ENCODE measurements around the gene TMC3. TPM values are rescaled to one million over a fixed set of nuclear protein-coding genes. Genes with fewer than 3 reads are reported as not detected.
"Not testable (repeated sequence)": the region's sequence is repeated elsewhere in the genome, so short reads cannot be mapped to it uniquely, and the experiment has no call there.

The TMC3 gene
- total and polyA plus RNA-seq, 5 donors, result 0.02 to 0.14 TPM; not detected in 3

- ATAC-seq, result peak in 1 of 2 donors; percentile 85
- Histone ChIP-seq H3K9me3 (ENCODE audit: control insufficient read depth, low read length) (no peaks in the 10 kb centered on the region), H3K4me1 (ENCODE audit: control insufficient read depth, insufficient read depth, low read length) (no peaks in the 10 kb centered on the region), H3K4me3 (ENCODE audit: low read length) (no peak overlapping the region), H3K27ac (ENCODE audit: low read length) (no peak overlapping the region), H3K27me3 (ENCODE audit: control insufficient read depth, insufficient read depth) (no peaks in the 10 kb centered on the region)
- WGBS, result 63% methylated on average over 5 of the region's 5 CpGs
- DNase-seq, result peak in 2 of 3 donors; percentile 34 to 79
- intact Hi-C loops (cut with DNase I), result no loop called here
Observed at GRCh38 chr15:81363718-81364500, 10.1 kb downstream of the TMC3 start.

- ATAC-seq (peak in 1 of 2 donors; percentile 88), DNase-seq (no peak)
- Histone ChIP-seq H3K27me3 (ENCODE audit: control insufficient read depth, insufficient read depth) (no peaks in the 10 kb centered on the region), H3K4me3 (ENCODE audit: low read length) (no peak overlapping the region), H3K9me3 (ENCODE audit: control insufficient read depth, low read length) (no peaks in the 10 kb centered on the region), H3K27ac (ENCODE audit: low read length) (no peak overlapping the region), H3K4me1 (ENCODE audit: control insufficient read depth, insufficient read depth, low read length) (no peaks in the 10 kb centered on the region)
- intact Hi-C loops (cut with DNase I), result no loop called here
- 60% methylated on average over 3 of the region's 3 CpGs for WGBS
Observed at GRCh38 chr15:81363276-81363675, 10.7 kb downstream of the TMC3 start.

- no peak overlapping the region for H3K4me3 ChIP-seq (ENCODE audit: low read length)
- H3K9me3 ChIP-seq (ENCODE audit: control insufficient read depth, low read length), result no peaks in the 10 kb centered on the region
- DNase-seq, result peak in 2 of 3 donors; percentile 10 to 58
- intact Hi-C loops (cut with DNase I), result no loop called here
- H3K27me3 ChIP-seq (ENCODE audit: control insufficient read depth, insufficient read depth), result no peaks in the 10 kb centered on the region
- ATAC-seq, result peak in 1 of 2 donors; percentile 6
- no peak overlapping the region for H3K27ac ChIP-seq (ENCODE audit: low read length)
- 70% methylated on average over 11 of the region's 11 CpGs for WGBS
- H3K4me1 ChIP-seq (ENCODE audit: control insufficient read depth, insufficient read depth, low read length), result no peaks in the 10 kb centered on the region
Observed at GRCh38 chr15:81362790-81363189, 11.2 kb downstream of the TMC3 start.

GRCh38 chr15:81361891-81362290 is 12.1 kb downstream of the TMC3 start:
- Histone ChIP-seq H3K4me3 (ENCODE audit: low read length) (no peak overlapping the region), H3K9me3 (ENCODE audit: control insufficient read depth, low read length) (no peaks in the 10 kb centered on the region), H3K27me3 (ENCODE audit: control insufficient read depth, insufficient read depth) (no peaks in the 10 kb centered on the region), H3K27ac (ENCODE audit: low read length) (no peak overlapping the region), H3K4me1 (ENCODE audit: control insufficient read depth, insufficient read depth, low read length) (no peaks in the 10 kb centered on the region)
- intact Hi-C loops (cut with DNase I), result no loop called here
- no peak for ATAC-seq
- DNase-seq, result no peak
- WGBS, result 94% methylated on average over 7 of the region's 7 CpGs

GRCh38 chr15:81360491-81360890 is 13.5 kb downstream of the TMC3 start:
- Histone ChIP-seq H3K9me3 (ENCODE audit: control insufficient read depth, low read length) (no peaks in the 10 kb centered on the region), H3K4me3 (ENCODE audit: low read length) (no peak overlapping the region), H3K4me1 (ENCODE audit: control insufficient read depth, insufficient read depth, low read length) (no peaks in the 10 kb centered on the region), H3K27ac (ENCODE audit: low read length) (no peak overlapping the region), H3K27me3 (ENCODE audit: control insufficient read depth, insufficient read depth) (no peaks in the 10 kb centered on the region)
- WGBS, result 89% methylated on average over 5 of the region's 5 CpGs
- DNase-seq, result no peak
- intact Hi-C loops (cut with DNase I), result no loop called here
- ATAC-seq, result no peak

- WGBS, result 85% methylated on average over 6 of the region's 6 CpGs
- H3K9me3 ChIP-seq (ENCODE audit: control insufficient read depth, low read length), result no peaks in the 10 kb centered on the region
- ATAC-seq, result no peak
- H3K4me1 ChIP-seq (ENCODE audit: control insufficient read depth, insufficient read depth, low read length), result no peaks in the 10 kb centered on the region
- no peaks in the 10 kb centered on the region for H3K27me3 ChIP-seq (ENCODE audit: control insufficient read depth, insufficient read depth)
- intact Hi-C loops (cut with DNase I), result no loop called here
- no peak overlapping the region for H3K4me3 ChIP-seq (ENCODE audit: low read length)
- no peak for DNase-seq
- H3K27ac ChIP-seq (ENCODE audit: low read length), result no peak overlapping the region
Observed at GRCh38 chr15:81358248-81358647, 15.8 kb downstream of the TMC3 start.

GRCh38 chr15:81357180-81357686 is 16.8 kb downstream of the TMC3 start:
- Histone ChIP-seq H3K9me3 (ENCODE audit: control insufficient read depth, low read length) (no peaks in the 10 kb centered on the region), H3K4me3 (ENCODE audit: low read length) (no peak overlapping the region), H3K27ac (ENCODE audit: low read length) (no peak overlapping the region), H3K27me3 (ENCODE audit: control insufficient read depth, insufficient read depth) (no peaks in the 10 kb centered on the region), H3K4me1 (ENCODE audit: control insufficient read depth, insufficient read depth, low read length) (no peaks in the 10 kb centered on the region)
- intact Hi-C loops (cut with DNase I), result no loop called here
- ATAC-seq (no peak), DNase-seq (no peak)
- WGBS, result 71% methylated on average over 6 of the region's 6 CpGs

- no peak overlapping the region for H3K4me3 ChIP-seq (ENCODE audit: low read length)
- DNase-seq, result no peak
- no peaks in the 10 kb centered on the region for H3K4me1 ChIP-seq (ENCODE audit: control insufficient read depth, insufficient read depth, low read length)
- WGBS, result 86% methylated on average over 5 of the region's 5 CpGs
- H3K27me3 ChIP-seq (ENCODE audit: control insufficient read depth, insufficient read depth), result no peaks in the 10 kb centered on the region
- H3K9me3 ChIP-seq (ENCODE audit: control insufficient read depth, low read length), result no peaks in the 10 kb centered on the region
- intact Hi-C loops (cut with DNase I), result no loop called here
- H3K27ac ChIP-seq (ENCODE audit: low read length), result no peak overlapping the region
- no peak for ATAC-seq
Observed at GRCh38 chr15:81356252-81356651, 17.8 kb downstream of the TMC3 start.

- intact Hi-C loops (cut with DNase I), result no loop called here
- ATAC-seq (no peak), DNase-seq (no peak)
- Histone ChIP-seq H3K27ac (ENCODE audit: low read length) (no peak overlapping the region), H3K9me3 (ENCODE audit: control insufficient read depth, low read length) (no peaks in the 10 kb centered on the region), H3K4me3 (ENCODE audit: low read length) (no peak overlapping the region), H3K27me3 (ENCODE audit: control insufficient read depth, insufficient read depth) (no peaks in the 10 kb centered on the region), H3K4me1 (ENCODE audit: control insufficient read depth, insufficient read depth, low read length) (no peaks in the 10 kb centered on the region)
- WGBS, result 66% methylated on average over 5 of the region's 5 CpGs
Observed at GRCh38 chr15:81351651-81352050, 22.4 kb downstream of the TMC3 start.

GRCh38 chr15:81349271-81349670 is 24.7 kb downstream of the TMC3 start:
- Histone ChIP-seq H3K27ac (ENCODE audit: low read length) (no peak overlapping the region), H3K4me1 (ENCODE audit: control insufficient read depth, insufficient read depth, low read length) (no peaks in the 10 kb centered on the region), H3K9me3 (ENCODE audit: control insufficient read depth, low read length) (no peaks in the 10 kb centered on the region), H3K27me3 (ENCODE audit: control insufficient read depth, insufficient read depth) (no peaks in the 10 kb centered on the region), H3K4me3 (ENCODE audit: low read length) (no peak overlapping the region)
- DNase-seq, result no peak
- 96% methylated on average over 3 of the region's 3 CpGs for WGBS
- intact Hi-C loops (cut with DNase I), result no loop called here
- ATAC-seq, result peak in 1 of 2 donors; percentile 26

GRCh38 chr15:81348691-81349090 is 25.3 kb downstream of the TMC3 start:
- ATAC-seq; intact Hi-C loops (cut with DNase I): not testable (repeated sequence)
- 92% methylated on average over 11 of the region's 11 CpGs for WGBS

More at GRCh38 chr15:81348691-81349090, 25.3 kb downstream of the TMC3 start:
- not testable (repeated sequence) for H3K27ac ChIP-seq (ENCODE audit: low read length); H3K4me1 ChIP-seq (ENCODE audit: control insufficient read depth, insufficient read depth, low read length); H3K27me3 ChIP-seq (ENCODE audit: control insufficient read depth, insufficient read depth); H3K9me3 ChIP-seq (ENCODE audit: control insufficient read depth, low read length); DNase-seq; H3K4me3 ChIP-seq (ENCODE audit: low read length)

All from right cardiac atrium (tissue), 5 donors.